Measurements from ENCODE around the gene SYS1. TPM values are rescaled to one million over a fixed set of nuclear protein-coding genes. Genes with fewer than 3 reads are reported as not detected.
A peak's percentile ranks its signal among the peaks of the same experiment; 100 is the strongest.

Gene SYS1
- total RNA-seq, 1 experiment from 2014 or later = 29.1 TPM

- no TSS peak for BruUV-seq (replicated peaks)
- no peak for TF ChIP-seq POLR2AphosphoS5 (IDR thresholded peaks at IDR 0.05; ENCODE audit: low read depth, low read length)
- TF ChIP-seq REST (IDR thresholded peaks at IDR 0.05; ENCODE audit: insufficient read depth in 1 of 2, low read depth in 2 of 2, low read length in 1 of 2) = no peak
- TF ChIP-seq CTCF (IDR thresholded peaks at IDR 0.05) = no peak
- TF ChIP-seq SIN3A (IDR thresholded peaks at IDR 0.05; ENCODE audit: borderline replicate concordance, insufficient read depth, low read depth, low read length) = no peak
- no peak for TF ChIP-seq TCF7L2 (IDR thresholded peaks at IDR 0.05; ENCODE audit: low read depth, low read length)
- ChIA-PET CTCF (interaction anchor here (1.4 kb wide), 1 partner anchor 23 kb away, joined by 3 read pairs; no protein-coding TSS in a partner anchor), POLR2A (interaction anchor here (0.6 kb wide), 1 partner anchor 50 kb away, joined by 6 read pairs; no protein-coding TSS in a partner anchor)
- no peak overlapping the region for H3K27ac ChIP-seq (ENCODE audit: low read length)
- H3K4me3 ChIP-seq (ENCODE audit: low read depth in 2 of 2, low read length in 2 of 2) = no peak overlapping the region
- H3K9me3 ChIP-seq (ENCODE audit: control insufficient read depth, insufficient read depth, low read depth, low read length) = no peaks in the 10 kb centered on the region
- in situ Hi-C loops (cut with HindIII; ENCODE audit: low pct_unique_long_range_greater_than_20kb, low sequenced_read_pairs) (no loop called here), intact Hi-C loops (cut with micrococcal nuclease; ENCODE audit: unreplicated experiment) (no loop called here)
- peaks cover 10% of the 10 kb centered on the region for H3K36me3 ChIP-seq (ENCODE audit: control insufficient read depth, insufficient read depth, low read length)
- peaks cover 18% of the 10 kb centered on the region for H3K4me1 ChIP-seq (ENCODE audit: control insufficient read depth, insufficient read depth, low read length)
- DNase-seq (ENCODE audit: low read depth, low spot score) (no peak), ATAC-seq (no peak)
- H3K27me3 ChIP-seq (ENCODE audit: control insufficient read depth, insufficient read depth, low read length) = no peaks in the 10 kb centered on the region
Observed at GRCh38 chr20:45413479-45413878, 50.5 kb downstream of the SYS1 start.

GRCh38 chr20:45415822-45416637 is 53.1 kb downstream of the SYS1 start, which contains the start of gene PIGT:
PIGT (plus strand) TSS chr20:45416141; CDS start chr20:45416157, 16 bp downstream.
- ATAC-seq (peak; percentile 93), DNase-seq (ENCODE audit: low read depth, low spot score) (no peak)
- POLR2A ChIA-PET = interaction anchor here (0.6 kb wide), 1 partner anchor 15 kb away, joined by 3 read pairs; no protein-coding TSS in a partner anchor
- intact Hi-C loops (cut with micrococcal nuclease; ENCODE audit: unreplicated experiment) = no loop called here
- H3K4me1 ChIP-seq (ENCODE audit: control insufficient read depth, insufficient read depth, low read length) = peaks cover 35% of the 10 kb centered on the region
- in situ Hi-C loops (cut with HindIII; ENCODE audit: low pct_unique_long_range_greater_than_20kb, low sequenced_read_pairs) = no loop called here
- peaks cover 4% of the 10 kb centered on the region for H3K36me3 ChIP-seq (ENCODE audit: control insufficient read depth, insufficient read depth, low read length)
- no peak for TF ChIP-seq CTCF (IDR thresholded peaks at IDR 0.05)
- peak; percentile 53; the same call in 1 of the 2 replicates for TF ChIP-seq TCF7L2 (IDR thresholded peaks at IDR 0.05; ENCODE audit: low read depth, low read length)
- peak; percentile 83 for TF ChIP-seq SIN3A (IDR thresholded peaks at IDR 0.05; ENCODE audit: borderline replicate concordance, insufficient read depth, low read depth, low read length)
- no peak for TF ChIP-seq REST (IDR thresholded peaks at IDR 0.05; ENCODE audit: insufficient read depth in 1 of 2, low read depth in 2 of 2, low read length in 1 of 2)
- peak; percentile 90 for TF ChIP-seq POLR2AphosphoS5 (IDR thresholded peaks at IDR 0.05; ENCODE audit: low read depth, low read length)
- no TSS peak for BruUV-seq (replicated peaks)
- CTCF ChIA-PET = interaction anchor here (0.7 to 1.4 kb wide), 3 partner anchors 9 to 42 kb away, joined by 3 to 6 read pairs (median 5); no protein-coding TSS in a partner anchor
- H3K27me3 ChIP-seq (ENCODE audit: control insufficient read depth, insufficient read depth, low read length) = no peaks in the 10 kb centered on the region
- H3K27ac ChIP-seq (ENCODE audit: low read length) = peak within 1 kb of the TSS; percentile 81
- no peaks in the 10 kb centered on the region for H3K9me3 ChIP-seq (ENCODE audit: control insufficient read depth, insufficient read depth, low read depth, low read length)
- H3K4me3 ChIP-seq (ENCODE audit: low read depth in 2 of 2, low read length in 2 of 2) = peak within 1 kb of the TSS; percentile 96 to 98
